ENCODE measurements around the gene GAPT. TPM values are rescaled to one million over a fixed set of nuclear protein-coding genes. Genes with fewer than 3 reads are reported as not detected.

Gene GAPT
- polyA plus RNA-seq, 1 donor (not counting 4 experiments of a cell fraction or from before 2014, with no cell fraction given): not detected

DNA sequence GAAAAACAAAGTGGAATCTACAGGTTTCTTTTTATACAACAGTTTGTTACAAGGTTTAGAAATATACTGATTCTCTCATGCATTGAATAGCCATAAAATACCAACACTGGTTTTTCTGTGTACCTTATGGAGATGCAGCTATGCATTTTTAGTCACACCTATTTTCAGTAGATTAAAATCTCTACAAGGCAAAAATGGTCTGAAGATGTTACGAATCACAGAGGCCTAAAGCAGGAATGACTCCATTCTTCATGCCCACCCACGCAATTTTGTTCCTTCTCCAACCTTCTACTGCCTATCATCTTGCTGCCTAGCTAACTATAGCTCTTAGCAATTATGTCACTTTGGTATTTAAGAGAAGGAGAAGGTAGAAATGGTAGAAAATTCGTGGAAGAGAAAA, 41.2 kb upstream of the GAPT start:
- Histone ChIP-seq H3K9ac (ENCODE audit: control insufficient read depth, extremely low read depth, insufficient read depth, low read length) (no peak overlapping the region), H3K4me1 (ENCODE audit: control insufficient read depth, extremely low read depth, insufficient read depth, low read length) (peaks cover 30% of the 10 kb centered on the region), H3K4me3 (ENCODE audit: control insufficient read depth in 2 of 3, extremely low read depth in 1 of 3, insufficient read depth in 2 of 3, low read depth in 1 of 3, low read length in 3 of 3) (no peak overlapping the region), H3K9me3 (ENCODE audit: control insufficient read depth, low read depth, low read length) (no peaks in the 10 kb centered on the region), H3K27ac (ENCODE audit: control insufficient read depth, insufficient read depth, low read length) (no peak overlapping the region), H3K79me2 (ENCODE audit: control insufficient read depth, insufficient read depth, low read length) (peaks cover 6% of the 10 kb centered on the region), H3K36me3 (ENCODE audit: control insufficient read depth in 2 of 2, extremely low read depth in 1 of 2, insufficient read depth in 2 of 2, low read length in 2 of 2) (peaks cover 9 to 10% of the 10 kb centered on the region in 2 experiments), H3K4me2 (ENCODE audit: control insufficient read depth, extremely low read depth, insufficient read depth, low read depth, low read length) (no peak overlapping the region), H2AFZ (ENCODE audit: control insufficient read depth, low read length) (no peak overlapping the region), H3K9me1 (ENCODE audit: control insufficient read depth, extremely low read depth, insufficient read depth, low read length) (peaks cover 2% of the 10 kb centered on the region), H4K20me1 (ENCODE audit: control insufficient read depth, extremely low read depth, insufficient read depth, low read length) (peaks cover 10% of the 10 kb centered on the region), H3K27me3 (ENCODE audit: control insufficient read depth, extremely low read depth, insufficient read depth, low read length) (no peaks in the 10 kb centered on the region)
- FAIRE-seq (peak; percentile 39), DNase-seq (ENCODE audit: low read depth, low spot score) (no peak)
- TF ChIP-seq, protein P1, sequence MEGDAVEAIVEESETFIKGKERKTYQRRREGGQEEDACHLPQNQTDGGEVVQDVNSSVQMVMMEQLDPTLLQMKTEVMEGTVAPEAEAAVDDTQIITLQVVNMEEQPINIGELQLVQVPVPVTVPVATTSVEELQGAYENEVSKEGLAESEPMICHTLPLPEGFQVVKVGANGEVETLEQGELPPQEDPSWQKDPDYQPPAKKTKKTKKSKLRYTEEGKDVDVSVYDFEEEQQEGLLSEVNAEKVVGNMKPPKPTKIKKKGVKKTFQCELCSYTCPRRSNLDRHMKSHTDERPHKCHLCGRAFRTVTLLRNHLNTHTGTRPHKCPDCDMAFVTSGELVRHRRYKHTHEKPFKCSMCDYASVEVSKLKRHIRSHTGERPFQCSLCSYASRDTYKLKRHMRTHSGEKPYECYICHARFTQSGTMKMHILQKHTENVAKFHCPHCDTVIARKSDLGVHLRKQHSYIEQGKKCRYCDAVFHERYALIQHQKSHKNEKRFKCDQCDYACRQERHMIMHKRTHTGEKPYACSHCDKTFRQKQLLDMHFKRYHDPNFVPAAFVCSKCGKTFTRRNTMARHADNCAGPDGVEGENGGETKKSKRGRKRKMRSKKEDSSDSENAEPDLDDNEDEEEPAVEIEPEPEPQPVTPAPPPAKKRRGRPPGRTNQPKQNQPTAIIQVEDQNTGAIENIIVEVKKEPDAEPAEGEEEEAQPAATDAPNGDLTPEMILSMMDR (optimal IDR thresholded peaks at IDR 0.05 in 1 of 3, IDR thresholded peaks at IDR 0.05 in 1 of 3, conservative IDR thresholded peaks at IDR 0.05 in 1 of 3; ENCODE audit: extremely low read depth in 1 of 3, insufficient read depth in 2 of 3, low read length in 3 of 3): no peak
- TF ChIP-seq EZH2 (IDR thresholded peaks at IDR 0.05; ENCODE audit: low read length): no peak
- dilution Hi-C loops (cut with MboI; ENCODE audit: extremely low pct_ligation_motif_present, low sequenced_read_pairs): no loop called here

DNA sequence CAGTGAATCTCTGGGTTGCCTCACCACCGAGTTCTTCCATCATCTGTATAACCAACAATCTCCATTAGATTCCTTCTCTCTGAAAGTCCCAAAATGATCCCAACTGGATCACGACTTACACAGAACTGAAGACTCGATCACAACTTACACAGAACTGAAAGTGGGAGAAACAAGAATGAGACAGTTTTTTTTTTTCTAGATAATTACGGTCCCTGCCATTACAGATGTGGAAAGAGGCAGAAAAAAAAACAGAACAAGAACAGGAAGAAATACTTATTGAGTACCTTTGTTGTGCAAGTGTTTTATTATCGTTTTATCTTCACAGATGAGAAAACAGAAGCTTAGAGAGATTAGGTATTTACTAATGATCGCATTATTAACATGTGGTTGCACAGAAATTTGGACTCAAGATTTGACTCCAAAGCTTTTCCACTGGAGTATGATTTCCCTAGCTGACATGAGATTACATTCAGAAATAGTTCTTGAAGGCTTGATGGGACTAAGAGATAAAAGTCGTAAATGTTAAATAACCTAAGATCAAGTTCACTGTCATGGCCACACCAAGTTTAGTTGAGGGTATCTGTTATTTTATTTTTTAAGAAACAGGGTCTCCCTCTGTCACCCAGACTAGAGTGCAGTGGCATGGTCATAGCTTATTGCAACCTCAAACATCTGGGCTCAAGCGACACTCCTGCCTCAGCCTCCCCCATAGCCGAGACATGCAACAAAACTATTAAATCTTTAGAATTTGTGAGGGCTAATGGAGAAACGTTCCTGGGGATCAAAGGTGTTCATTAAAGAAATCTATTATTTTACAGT, 40.2 kb upstream of the GAPT start:
- peaks cover 18% of the 10 kb centered on the region for H4K20me1 ChIP-seq (ENCODE audit: control insufficient read depth, extremely low read depth, insufficient read depth, low read length)
- H3K9me3 ChIP-seq (ENCODE audit: control insufficient read depth, low read depth, low read length): no peaks in the 10 kb centered on the region
- peaks cover 38% of the 10 kb centered on the region for H3K4me1 ChIP-seq (ENCODE audit: control insufficient read depth, extremely low read depth, insufficient read depth, low read length)
- TF ChIP-seq, protein P1 (optimal IDR thresholded peaks at IDR 0.05 in 1 of 3, IDR thresholded peaks at IDR 0.05 in 1 of 3, conservative IDR thresholded peaks at IDR 0.05 in 1 of 3; ENCODE audit: extremely low read depth in 1 of 3, insufficient read depth in 2 of 3, low read length in 3 of 3): no peak
- no peak for TF ChIP-seq EZH2 (IDR thresholded peaks at IDR 0.05; ENCODE audit: low read length)
- H3K9ac ChIP-seq (ENCODE audit: control insufficient read depth, extremely low read depth, insufficient read depth, low read length): no peak overlapping the region
- H3K9me1 ChIP-seq (ENCODE audit: control insufficient read depth, extremely low read depth, insufficient read depth, low read length): peaks cover 3% of the 10 kb centered on the region
- H3K4me3 ChIP-seq (ENCODE audit: control insufficient read depth in 2 of 3, extremely low read depth in 1 of 3, insufficient read depth in 2 of 3, low read depth in 1 of 3, low read length in 3 of 3): no peak overlapping the region
- H3K27me3 ChIP-seq (ENCODE audit: control insufficient read depth, extremely low read depth, insufficient read depth, low read length): no peaks in the 10 kb centered on the region
- H3K4me2 ChIP-seq (ENCODE audit: control insufficient read depth, extremely low read depth, insufficient read depth, low read depth, low read length): no peak overlapping the region
- peaks cover 14% of the 10 kb centered on the region for H3K79me2 ChIP-seq (ENCODE audit: control insufficient read depth, insufficient read depth, low read length)
- H3K36me3 ChIP-seq (ENCODE audit: control insufficient read depth in 2 of 2, extremely low read depth in 1 of 2, insufficient read depth in 2 of 2, low read length in 2 of 2): peaks cover 11 to 20% of the 10 kb centered on the region in 2 experiments
- FAIRE-seq (no peak), DNase-seq (ENCODE audit: low read depth, low spot score) (no peak)
- no peak overlapping the region for H2AFZ ChIP-seq (ENCODE audit: control insufficient read depth, low read length)
- dilution Hi-C loops (cut with MboI; ENCODE audit: extremely low pct_ligation_motif_present, low sequenced_read_pairs): no loop called here
- no peak overlapping the region for H3K27ac ChIP-seq (ENCODE audit: control insufficient read depth, insufficient read depth, low read length)

Measured in keratinocyte (primary cell).